Stomach (tissue), 9 donors: Measurements from ENCODE around the gene CASTOR1. TPM values are rescaled to one million over a fixed set of nuclear protein-coding genes. Genes with fewer than 3 reads are reported as not detected.

ENCODE experiments used
- DNase-seq, 2 donors: peaks; one replicate each; pipeline versions ENCODE4 v3.0.0 to v3.0.0-alpha.2; 2013 to 2019
- H3K27ac ChIP-seq, 5 donors: fragments of 200-600 bp in 4 of 5; sonication (generic) in 4 of 5; one replicate each; pipeline ENCODE4 v1.5.1; 2013 to 2019; ENCODE audit warnings: mild to moderate bottlenecking in 1 of 5, moderate library complexity in 1 of 5
- H3K27me3 ChIP-seq, 3 donors: fragments of 200-600 bp; sonication (generic); one replicate each; pipeline ENCODE4 v1.5.1; 2017 to 2019; ENCODE audit warnings: mixed run types in 1 of 3
- H3K36me3 ChIP-seq, 4 donors: fragments of 200-600 bp; sonication (generic); 1 replicate in 3 of 4; 2 replicates in 1 of 4; pipeline ENCODE4 v1.5.1; 2016 to 2019
- H3K4me1 ChIP-seq, 4 donors: fragments of 200-600 bp; sonication (generic); one replicate each; pipeline ENCODE4 v1.5.1; 2016 to 2019
- H3K4me3 ChIP-seq, 4 donors: fragments of 200-600 bp; sonication (generic) in 3 of 4; one replicate each; pipeline ENCODE4 v1.5.1; 2016 to 2019; ENCODE audit warnings: mild to moderate bottlenecking in 1 of 4
- H3K9me3 ChIP-seq, 4 donors: fragments of 200-600 bp; sonication (generic); one replicate each; pipeline ENCODE4 v1.5.1; 2016 to 2019
- EP300 ChIP-seq: sonication (generic); formaldehyde crosslinking; IDR thresholded peaks from one replicate; pipeline ENCODE4 v1.6.1; 2017; ENCODE audit warnings: antibody characterized with exemption
- POLR2A ChIP-seq, 4 donors: fragments of 450-650 bp; IDR thresholded peaks; one replicate each; pipeline ENCODE4 v1.6.1; 2016; ENCODE audit warnings: antibody characterized with exemption in 4 of 4, control low read depth in 2 of 4, mild to moderate bottlenecking in 1 of 4, moderate library complexity in 1 of 4
- POLR2AphosphoS5 ChIP-seq, 3 donors: sonication (generic); formaldehyde crosslinking; IDR thresholded peaks; one replicate each; pipeline ENCODE4 v1.6.1; 2016; ENCODE audit warnings: antibody characterized with exemption in 3 of 3
- WGBS, 5 donors: extraction: QIAGEN DNeasy Blood & Tissue Kit in 3 of 5; methylation state at CpG; one replicate each; pipeline versions ENCODE4 v1.1.5 to v1.1.7; 2013 to 2018; 5-methylcytosine and 5-hydroxymethylcytosine counted together
- intact Hi-C: fragments of 100-400 bp; cut with DNase I; formaldehyde crosslinking; loops from one replicate; pipeline ENCODE4 v1.15.1; 2023; ENCODE audit warnings: low total_unique reads
- polyA plus RNA-seq, 3 donors: library from polyadenylated mRNA; stranded (reverse); fragments of 200-250 nt; gene quantifications; one replicate each; pipeline ENCODE4 v1.2.3, GENCODE V29; 2013
- total RNA-seq, 5 donors: library from RNA; depleted of rRNA; stranded (reverse); fragments of >200 nt; gene quantifications; one replicate each; pipeline versions ENCODE4 v1.1.0 to v1.2.3, GENCODE V29; 2014 to 2016
- TF ChIP-seq, protein P1 (sequence below), 7 experiments: fragments of 450-650 bp in 4 of 7; fragments of 200-600 bp in 3 of 7; sonication (generic) in 3 of 7; IDR thresholded peaks; one replicate each; pipeline ENCODE4 v1.5.1; 2016 to 2019; ENCODE audit warnings: antibody characterized with exemption in 7 of 7, control low read depth in 2 of 7, mild to moderate bottlenecking in 1 of 7
- donor health status: healthy with polysubstance abuse.
- donor health status: Bipolar disorder and iron deficiency.
- donor health status: healthy.

Gene CASTOR1
- total and polyA plus RNA-seq, 8 donors = 1.2 to 57.8 (median 5.3) TPM

DNA sequence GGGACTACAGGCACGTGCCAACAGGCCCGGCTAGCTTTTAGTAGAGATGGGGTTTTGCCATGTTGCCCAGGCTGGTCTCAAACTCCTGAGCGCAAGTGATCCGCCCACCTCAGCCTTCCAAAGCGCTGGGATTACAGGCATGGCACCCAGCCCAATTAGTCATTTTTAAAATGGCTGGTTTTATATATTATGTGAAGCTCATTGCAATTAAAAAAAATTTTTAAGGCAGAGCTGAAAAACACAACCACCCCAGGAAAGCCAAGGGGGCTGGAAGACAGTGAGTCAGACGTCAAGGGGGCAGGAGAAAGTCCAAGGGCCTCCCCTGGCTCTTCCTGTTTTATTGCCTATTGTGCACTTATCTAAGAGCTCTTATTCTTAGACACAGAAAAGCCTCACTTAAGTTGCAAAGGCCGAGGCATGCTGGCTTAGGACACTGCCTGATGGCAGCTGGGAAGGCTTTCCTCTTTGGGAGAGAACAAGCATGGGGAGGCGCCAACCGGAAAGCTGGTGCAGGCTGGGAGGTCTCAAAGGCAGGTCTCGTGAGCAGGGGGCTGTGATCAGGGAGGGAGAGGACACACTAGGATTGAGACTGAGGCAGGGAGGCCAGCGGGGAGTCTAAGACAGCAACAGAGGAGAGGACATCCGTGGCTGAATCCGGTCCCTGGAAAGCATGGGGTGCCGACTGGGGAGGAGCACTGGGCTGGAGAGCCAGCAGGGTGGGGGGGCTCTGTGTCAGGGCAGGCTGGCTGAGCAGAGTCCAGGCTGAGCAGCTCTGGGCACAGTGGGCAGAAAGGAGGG is 11.6 kb downstream of the CASTOR1 start:
- intact Hi-C loops = no loop called here
- DNase-seq = peak in 1 of 2 donors; percentile 55
- Histone ChIP-seq H3K9me3 (no peaks in the 10 kb centered on the region), H3K4me1 (peaks cover 0 to 49% (median 10%) of the 10 kb centered on the region in 4 donors), H3K36me3 (no peaks in the 10 kb centered on the region), H3K27ac (peak overlapping the region in 4 of 5 donors; percentile 29 to 69 (median 60)), H3K4me3 (no peak overlapping the region), H3K27me3 (no peaks in the 10 kb centered on the region)
- 37 to 59% (median 52%) methylated on average over 14 of the region's 14 CpGs for WGBS, 5 donors
- TF ChIP-seq POLR2A (IDR thresholded peaks at IDR 0.05) (no peak), POLR2AphosphoS5 (IDR thresholded peaks at IDR 0.05) (no peak), EP300 (no peak)
- TF ChIP-seq, protein P1, sequence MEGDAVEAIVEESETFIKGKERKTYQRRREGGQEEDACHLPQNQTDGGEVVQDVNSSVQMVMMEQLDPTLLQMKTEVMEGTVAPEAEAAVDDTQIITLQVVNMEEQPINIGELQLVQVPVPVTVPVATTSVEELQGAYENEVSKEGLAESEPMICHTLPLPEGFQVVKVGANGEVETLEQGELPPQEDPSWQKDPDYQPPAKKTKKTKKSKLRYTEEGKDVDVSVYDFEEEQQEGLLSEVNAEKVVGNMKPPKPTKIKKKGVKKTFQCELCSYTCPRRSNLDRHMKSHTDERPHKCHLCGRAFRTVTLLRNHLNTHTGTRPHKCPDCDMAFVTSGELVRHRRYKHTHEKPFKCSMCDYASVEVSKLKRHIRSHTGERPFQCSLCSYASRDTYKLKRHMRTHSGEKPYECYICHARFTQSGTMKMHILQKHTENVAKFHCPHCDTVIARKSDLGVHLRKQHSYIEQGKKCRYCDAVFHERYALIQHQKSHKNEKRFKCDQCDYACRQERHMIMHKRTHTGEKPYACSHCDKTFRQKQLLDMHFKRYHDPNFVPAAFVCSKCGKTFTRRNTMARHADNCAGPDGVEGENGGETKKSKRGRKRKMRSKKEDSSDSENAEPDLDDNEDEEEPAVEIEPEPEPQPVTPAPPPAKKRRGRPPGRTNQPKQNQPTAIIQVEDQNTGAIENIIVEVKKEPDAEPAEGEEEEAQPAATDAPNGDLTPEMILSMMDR (IDR thresholded peaks at IDR 0.05) = no peak

DNA sequence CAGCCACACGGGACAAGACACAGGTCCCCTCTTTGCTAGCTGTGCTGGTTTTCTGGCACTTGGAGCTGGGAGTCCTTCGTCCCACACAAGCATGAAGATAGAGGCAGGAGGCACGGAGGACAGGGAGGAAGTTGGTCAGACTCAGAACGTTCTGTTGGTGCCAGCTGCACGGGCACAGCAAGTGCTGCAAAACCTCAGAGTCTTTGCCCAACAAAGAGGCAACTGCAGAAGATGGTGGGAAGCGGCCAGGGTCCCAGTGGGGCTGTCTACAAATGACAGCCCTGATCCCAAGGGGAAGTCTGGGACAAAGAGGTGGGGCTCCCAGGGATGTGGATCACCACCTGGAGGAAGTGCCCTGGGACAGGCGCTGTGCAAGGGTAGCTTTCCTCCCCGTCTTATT is 13.3 kb downstream of the CASTOR1 start:
- WGBS, 5 donors = 73 to 81% (median 74%) methylated on average over 8 of the region's 8 CpGs
- Histone ChIP-seq H3K4me1 (peaks cover 0 to 46% (median 10%) of the 10 kb centered on the region in 4 donors), H3K9me3 (no peaks in the 10 kb centered on the region), H3K27ac (no peak overlapping the region), H3K4me3 (no peak overlapping the region), H3K36me3 (no peaks in the 10 kb centered on the region), H3K27me3 (no peaks in the 10 kb centered on the region)
- intact Hi-C loops = no loop called here
- no peak for DNase-seq
- TF ChIP-seq POLR2A (IDR thresholded peaks at IDR 0.05) = no peak
- no peak for TF ChIP-seq EP300
- TF ChIP-seq POLR2AphosphoS5 (IDR thresholded peaks at IDR 0.05) = no peak
- TF ChIP-seq, protein P1 (IDR thresholded peaks at IDR 0.05) = no peak

DNA sequence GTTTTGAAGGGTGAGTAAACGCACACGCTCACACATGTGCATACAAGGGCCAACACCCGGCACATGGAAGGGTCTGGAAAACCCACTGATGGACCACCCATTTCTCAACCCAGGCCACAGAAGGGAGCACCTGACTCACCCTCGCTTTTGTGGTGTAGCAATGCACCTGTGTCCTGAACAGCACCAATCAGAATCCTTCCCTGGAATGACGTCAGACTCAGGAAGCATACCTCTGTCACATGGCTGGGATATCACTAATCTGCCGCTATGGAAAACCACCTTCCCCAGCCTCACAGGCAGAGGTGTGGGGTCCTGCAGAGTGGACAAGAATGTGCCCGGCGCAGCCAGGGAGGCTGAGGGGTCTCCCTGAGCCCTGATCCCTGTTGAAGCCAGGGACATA is 13.7 kb downstream of the CASTOR1 start:
- peak in 1 of 2 donors; percentile 71 for DNase-seq
- no peaks in the 10 kb centered on the region for H3K9me3 ChIP-seq
- no peak overlapping the region for H3K27ac ChIP-seq
- TF ChIP-seq EP300 (no peak), POLR2A (IDR thresholded peaks at IDR 0.05) (no peak), POLR2AphosphoS5 (IDR thresholded peaks at IDR 0.05) (no peak)
- TF ChIP-seq, protein P1 (IDR thresholded peaks at IDR 0.05) = no peak
- H3K36me3 ChIP-seq = no peaks in the 10 kb centered on the region
- no peaks in the 10 kb centered on the region for H3K27me3 ChIP-seq
- H3K4me1 ChIP-seq = peaks cover 0 to 46% (median 10%) of the 10 kb centered on the region in 4 donors
- 57 to 75% (median 62%) methylated on average over 4 to 8 of the region's 8 CpGs for WGBS, 5 donors
- H3K4me3 ChIP-seq = no peak overlapping the region
- intact Hi-C loops = no loop called here

DNA sequence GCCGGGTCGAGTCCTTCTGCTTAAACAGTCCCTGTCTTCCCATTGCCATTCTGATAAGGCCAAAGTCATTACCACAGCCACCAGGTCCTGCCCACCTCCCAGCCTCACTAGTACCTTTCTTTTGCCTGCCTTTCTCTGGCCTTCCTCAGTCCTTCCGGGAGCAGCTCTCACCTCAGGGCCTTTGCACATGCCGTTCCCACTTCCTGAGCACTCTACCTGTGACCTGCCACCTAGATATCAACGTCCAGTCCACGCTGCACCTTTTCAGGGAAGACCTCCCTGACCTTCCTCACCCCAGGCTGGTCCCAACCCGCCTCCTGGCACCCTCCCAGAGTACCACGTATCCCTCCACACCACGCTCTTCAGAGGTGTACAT is 14.9 kb downstream of the CASTOR1 start:
- Histone ChIP-seq H3K9me3 (no peaks in the 10 kb centered on the region), H3K4me3 (no peak overlapping the region), H3K36me3 (no peaks in the 10 kb centered on the region), H3K4me1 (peaks cover 0 to 39% (median 8%) of the 10 kb centered on the region in 4 donors), H3K27ac (no peak overlapping the region), H3K27me3 (no peaks in the 10 kb centered on the region)
- WGBS, 5 donors = 81 to 90% (median 88%) methylated on average over 7 to 9 of the region's 9 CpGs
- TF ChIP-seq EP300 (no peak), POLR2AphosphoS5 (IDR thresholded peaks at IDR 0.05) (no peak), POLR2A (IDR thresholded peaks at IDR 0.05) (no peak)
- TF ChIP-seq, protein P1 (IDR thresholded peaks at IDR 0.05) = no peak
- intact Hi-C loops = loop anchor here (5.0 kb wide), 1 partner anchor 213 kb away; no protein-coding TSS in a partner anchor
- no peak for DNase-seq
